Esophagus muscularis mucosa (tissue), 4 donors: ENCODE data around the gene PRSS53.

Experiments used
- CTCF ChIP-seq, 3 experiments: fragments of 200-600 bp in 2 of 3; fragments of 450-650 bp in 1 of 3; sonication (generic) in 2 of 3; IDR thresholded peaks; one replicate each; pipeline ENCODE4 v1.5.1; 2017 to 2019; ENCODE audit warnings: antibody characterized with exemption in 3 of 3, mild to moderate bottlenecking in 2 of 3, moderate library complexity in 1 of 3
- EP300 ChIP-seq: sonication (generic); formaldehyde crosslinking; IDR thresholded peaks from one replicate; pipeline ENCODE4 v1.6.1; 2017; ENCODE audit warnings: antibody characterized with exemption
- POLR2A ChIP-seq: fragments of 450-650 bp; IDR thresholded peaks from one replicate; pipeline ENCODE4 v1.6.1; 2017; ENCODE audit warnings: antibody characterized with exemption, moderate library complexity, mild to moderate bottlenecking, low read depth
- POLR2AphosphoS5 ChIP-seq, 2 donors: sonication (generic); formaldehyde crosslinking; IDR thresholded peaks; one replicate each; pipeline ENCODE4 v1.6.1; 2017; ENCODE audit warnings: antibody characterized with exemption in 2 of 2

GRCh38 chr16:31085411-31085810 lies 3.3 kb downstream of the PRSS53 start:
- no peak for TF ChIP-seq CTCF (IDR thresholded peaks at IDR 0.05)
- TF ChIP-seq EP300 = no peak
- TF ChIP-seq POLR2AphosphoS5 (IDR thresholded peaks at IDR 0.05) = no peak
- no peak for TF ChIP-seq POLR2A
